GM18873 (cell line): Measurements from ENCODE around the gene ME2.
A peak's percentile ranks its signal among the peaks of the same experiment; 100 is the strongest.
"Not testable (repeated sequence)": the region's sequence is repeated elsewhere in the genome, so short reads cannot be mapped to it uniquely, and the experiment has no call there.

ENCODE experiments used
- ATAC-seq: cut with Tn5 transposase; IDR thresholded peaks from one replicate; pipeline ENCODE4 v1.9.1; 2021; ENCODE audit warnings: mild to moderate bottlenecking, moderate library complexity, moderate number of reproducible peaks; ENCODE audit not compliant: unreplicated experiment, low FRiP score

Gene ME2

GRCh38 chr18:50859793-50860555 is 18.9 kb upstream of the ME2 start:
- no peak for ATAC-seq

- no peak for ATAC-seq
Measured at GRCh38 chr18:50861617-50862016, 17.3 kb upstream of the ME2 start.

GRCh38 chr18:50862401-50862800 is 16.5 kb upstream of the ME2 start:
- no peak for ATAC-seq

- no peak for ATAC-seq
Measured at GRCh38 chr18:50863840-50864375, 15.0 kb upstream of the ME2 start.

- ATAC-seq: no peak
Measured at GRCh38 chr18:50866765-50867164, 12.2 kb upstream of the ME2 start.

GRCh38 chr18:50869150-50869549 is 9.8 kb upstream of the ME2 start:
- ATAC-seq: no peak

GRCh38 chr18:50870138-50870845 is 8.6 kb upstream of the ME2 start:
- no peak for ATAC-seq

GRCh38 chr18:50871846-50872245 is 7.1 kb upstream of the ME2 start:
- no peak for ATAC-seq

- no peak for ATAC-seq
Measured at GRCh38 chr18:50875966-50876536, 2.9 kb upstream of the ME2 start.

- ATAC-seq: no peak
Measured at GRCh38 chr18:50877545-50878265, 1.2 kb upstream of the ME2 start.

GRCh38 chr18:50879302-50880118 is 592 bp downstream of the ME2 start:
- peak; percentile 1 for ATAC-seq

GRCh38 chr18:50880119-50880465 is 1.2 kb downstream of the ME2 start:
- ATAC-seq: no peak

GRCh38 chr18:50880944-50881343 is 2.0 kb downstream of the ME2 start:
- ATAC-seq: not testable (repeated sequence)

- ATAC-seq: no peak
Measured at GRCh38 chr18:50886929-50887328, 8.0 kb downstream of the ME2 start.

- ATAC-seq: no peak
Measured at GRCh38 chr18:50895350-50896045, 16.6 kb downstream of the ME2 start.

GRCh38 chr18:50896093-50896492 is 17.2 kb downstream of the ME2 start:
- no peak for ATAC-seq

- no peak for ATAC-seq
Measured at GRCh38 chr18:50898919-50899318, 20.0 kb downstream of the ME2 start.

GRCh38 chr18:50902797-50903196 is 23.9 kb downstream of the ME2 start:
- no peak for ATAC-seq

- no peak for ATAC-seq
Measured at GRCh38 chr18:50906843-50907242, 27.9 kb downstream of the ME2 start.
